ENCODE results near the gene SYNC. TPM values are rescaled to one million over a fixed set of nuclear protein-coding genes. Genes with fewer than 3 reads are reported as not detected.

SYNC gene
- total and polyA plus RNA-seq, 9 of the 15 experiments (the other 6 are each of a cell fraction or from before 2014, with no cell fraction given): 0.49 to 1.1 (median 0.87) TPM

DNA sequence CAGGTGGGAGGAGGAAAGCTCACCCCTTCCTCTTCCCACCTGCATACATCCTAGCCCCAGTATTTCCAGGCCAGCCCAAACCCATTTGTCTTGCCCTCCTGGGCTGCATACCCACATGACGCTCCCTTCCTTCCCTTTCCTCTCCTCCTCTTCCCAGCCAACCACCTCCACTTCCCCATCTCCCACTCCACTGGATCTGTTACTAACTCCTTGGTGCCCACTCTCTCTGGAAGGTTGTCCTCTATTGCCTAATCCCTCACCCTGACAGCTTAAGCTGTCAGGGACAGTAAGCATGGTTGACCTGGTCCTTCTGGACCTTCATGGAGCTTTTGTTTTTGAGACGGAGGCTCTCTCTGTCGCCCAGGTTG, 23.0 kb upstream of the SYNC start (continued):
- TF ChIP-seq XRCC4 (IDR thresholded peaks at IDR 0.05; ENCODE audit: extremely low read depth, insufficient read depth, insufficient read length): no peak
- no peak for TF ChIP-seq CHD2 (IDR thresholded peaks at IDR 0.05; ENCODE audit: low read depth, low read length)
- no peak for TF ChIP-seq THRAP3 (IDR thresholded peaks at IDR 0.05; ENCODE audit: borderline replicate concordance)
- TF ChIP-seq ETV5 (CRISPR knock-in tag; IDR thresholded peaks at IDR 0.05; ENCODE audit: low read depth): no peak
- TF ChIP-seq, protein P1, sequence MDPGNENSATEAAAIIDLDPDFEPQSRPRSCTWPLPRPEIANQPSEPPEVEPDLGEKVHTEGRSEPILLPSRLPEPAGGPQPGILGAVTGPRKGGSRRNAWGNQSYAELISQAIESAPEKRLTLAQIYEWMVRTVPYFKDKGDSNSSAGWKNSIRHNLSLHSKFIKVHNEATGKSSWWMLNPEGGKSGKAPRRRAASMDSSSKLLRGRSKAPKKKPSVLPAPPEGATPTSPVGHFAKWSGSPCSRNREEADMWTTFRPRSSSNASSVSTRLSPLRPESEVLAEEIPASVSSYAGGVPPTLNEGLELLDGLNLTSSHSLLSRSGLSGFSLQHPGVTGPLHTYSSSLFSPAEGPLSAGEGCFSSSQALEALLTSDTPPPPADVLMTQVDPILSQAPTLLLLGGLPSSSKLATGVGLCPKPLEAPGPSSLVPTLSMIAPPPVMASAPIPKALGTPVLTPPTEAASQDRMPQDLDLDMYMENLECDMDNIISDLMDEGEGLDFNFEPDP (CRISPR knock-in tag; IDR thresholded peaks at IDR 0.05): no peak
- no peak for TF ChIP-seq PHF8 (IDR thresholded peaks at IDR 0.05; ENCODE audit: borderline replicate concordance, low read length)
- peak; percentile 44; the same call in 1 of the 2 replicates for TF ChIP-seq SMARCA5 (IDR thresholded peaks at IDR 0.05)
- TF ChIP-seq, protein P2, sequence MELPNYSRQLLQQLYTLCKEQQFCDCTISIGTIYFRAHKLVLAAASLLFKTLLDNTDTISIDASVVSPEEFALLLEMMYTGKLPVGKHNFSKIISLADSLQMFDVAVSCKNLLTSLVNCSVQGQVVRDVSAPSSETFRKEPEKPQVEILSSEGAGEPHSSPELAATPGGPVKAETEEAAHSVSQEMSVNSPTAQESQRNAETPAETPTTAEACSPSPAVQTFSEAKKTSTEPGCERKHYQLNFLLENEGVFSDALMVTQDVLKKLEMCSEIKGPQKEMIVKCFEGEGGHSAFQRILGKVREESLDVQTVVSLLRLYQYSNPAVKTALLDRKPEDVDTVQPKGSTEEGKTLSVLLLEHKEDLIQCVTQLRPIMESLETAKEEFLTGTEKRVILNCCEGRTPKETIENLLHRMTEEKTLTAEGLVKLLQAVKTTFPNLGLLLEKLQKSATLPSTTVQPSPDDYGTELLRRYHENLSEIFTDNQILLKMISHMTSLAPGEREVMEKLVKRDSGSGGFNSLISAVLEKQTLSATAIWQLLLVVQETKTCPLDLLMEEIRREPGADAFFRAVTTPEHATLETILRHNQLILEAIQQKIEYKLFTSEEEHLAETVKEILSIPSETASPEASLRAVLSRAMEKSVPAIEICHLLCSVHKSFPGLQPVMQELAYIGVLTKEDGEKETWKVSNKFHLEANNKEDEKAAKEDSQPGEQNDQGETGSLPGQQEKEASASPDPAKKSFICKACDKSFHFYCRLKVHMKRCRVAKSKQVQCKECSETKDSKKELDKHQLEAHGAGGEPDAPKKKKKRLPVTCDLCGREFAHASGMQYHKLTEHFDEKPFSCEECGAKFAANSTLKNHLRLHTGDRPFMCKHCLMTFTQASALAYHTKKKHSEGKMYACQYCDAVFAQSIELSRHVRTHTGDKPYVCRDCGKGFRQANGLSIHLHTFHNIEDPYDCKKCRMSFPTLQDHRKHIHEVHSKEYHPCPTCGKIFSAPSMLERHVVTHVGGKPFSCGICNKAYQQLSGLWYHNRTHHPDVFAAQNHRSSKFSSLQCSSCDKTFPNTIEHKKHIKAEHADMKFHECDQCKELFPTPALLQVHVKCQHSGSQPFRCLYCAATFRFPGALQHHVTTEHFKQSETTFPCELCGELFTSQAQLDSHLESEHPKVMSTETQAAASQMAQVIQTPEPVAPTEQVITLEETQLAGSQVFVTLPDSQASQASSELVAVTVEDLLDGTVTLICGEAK (IDR thresholded peaks at IDR 0.05): 0 out of 2 replicates have a peak, but pooled peaks have one; percentile 31
- TF ChIP-seq, protein P2 (CRISPR knock-in tag; IDR thresholded peaks at IDR 0.05): no peak
- TF ChIP-seq ZNF175 (CRISPR knock-in tag; IDR thresholded peaks at IDR 0.05; ENCODE audit: low read depth): no peak
- TF ChIP-seq OTX1 (CRISPR knock-in tag; IDR thresholded peaks at IDR 0.05): no peak

Measured in K562 (cell line).